K562 (cell line): ENCODE results near the gene SOX6. TPM values are rescaled to one million over a fixed set of nuclear protein-coding genes. Genes with fewer than 3 reads are reported as not detected.

ENCODE experiments used
- ATAC-seq: fragments of 200-7000 bp; cut with Tn5 transposase; 3 replicates; pipeline ENCODE4 v1.9.1; 2020; ENCODE audit warnings: moderate library complexity
- BruUV-seq: library from RNA; stranded (reverse); fragments of 400-500 nt; replicated peaks from 2 replicates; lab custom pipeline; 2021; lab: Mats Ljungman, UMichigan
- CTCF ChIA-PET: fragments of 300-600 bp; formaldehyde crosslinking; extraction: SDS; loops from one replicate; lab custom pipeline; 2021; ENCODE audit warnings: low intra/inter-chr PET ratio; lab: Yijun Ruan, JAX
- POLR2A ChIA-PET: fragments of 300-600, 350-650 bp; sonication (Branson Sonifier 250); formaldehyde crosslinking; extraction: SDS; loops from one replicate; lab custom pipeline; 2021; ENCODE audit warnings: antibody characterized with exemption, inconsistent platforms; lab: Yijun Ruan, JAX
- DNase-seq, 4 experiments: peaks; one replicate each; pipeline versions ENCODE4 v3.0.0 to v3.0.0-alpha.2; 2011 to 2018; ENCODE audit warnings: low spot score in 3 of 4, mixed read lengths in 3 of 4; ENCODE audit errors: extremely low read depth in 1 of 4
- FAIRE-seq: peaks from 2 replicates; lab custom pipeline; 2011; peaks lifted over from hg19 to GRCh38; lab: Jason Lieb, UNC
- H2AFZ ChIP-seq: 2 replicates; pipeline ENCODE4 v1.6.0; 2011; ENCODE audit warnings: low read depth, low read length, control low read depth, inconsistent platforms
- H3K27ac ChIP-seq: fragments of 200-600 bp; 3 replicates; pipeline ENCODE4 v1.8.0; 2011; ENCODE audit warnings: low read depth, mild to moderate bottlenecking, control low read depth, inconsistent platforms, low read length, moderate library complexity, mixed read lengths; ENCODE audit errors: extremely low read depth
- H3K27me3 ChIP-seq, 2 experiments: fragments of 300-600 bp in 1 of 2; 2 replicates in 1 of 2; 3 replicates in 1 of 2; pipeline versions ENCODE4 v1.6.0 to v1.8.0; 2011; ENCODE audit warnings: inconsistent platforms in 2 of 2, low read length in 2 of 2, mild to moderate bottlenecking in 1 of 2, mixed read lengths in 1 of 2, moderate library complexity in 1 of 2; ENCODE audit not compliant: control insufficient read depth in 2 of 2, insufficient read depth in 2 of 2
- H3K36me3 ChIP-seq: fragments of 300-600 bp; 3 replicates; pipeline ENCODE4 v1.8.0; 2011; ENCODE audit warnings: mild to moderate bottlenecking, low read length, inconsistent platforms; ENCODE audit not compliant: control insufficient read depth, insufficient read depth
- H3K4me1 ChIP-seq, 2 experiments: fragments of 200-600 bp in 1 of 2; replicated peaks in 1 of 2; 2 replicates in 1 of 2; 3 replicates in 1 of 2; pipeline versions ENCODE4 v1.5.1 to v1.8.0; 2011; ENCODE audit warnings: inconsistent platforms in 2 of 2, low read length in 2 of 2, mild to moderate bottlenecking in 1 of 2, mixed read lengths in 1 of 2, moderate library complexity in 1 of 2; ENCODE audit not compliant: control insufficient read depth in 2 of 2, insufficient read depth in 2 of 2
- H3K4me2 ChIP-seq: 2 replicates; pipeline ENCODE4 v1.6.1; 2011; ENCODE audit warnings: low read length, control low read depth, inconsistent platforms, mixed read lengths; ENCODE audit not compliant: insufficient read depth
- H3K4me3 ChIP-seq: fragments of 200-600 bp; sonication (generic), shearing (Covaris generic); 2 replicates; pipeline ENCODE4 v1.5.1; 2016; ENCODE audit warnings: control low read depth, inconsistent platforms
- H3K79me2 ChIP-seq: fragments of 200-600 bp; 3 replicates; pipeline ENCODE4 v1.8.0; 2011; ENCODE audit warnings: low read length, inconsistent platforms; ENCODE audit not compliant: control insufficient read depth, insufficient read depth
- H3K9ac ChIP-seq, 2 experiments: 2 replicates each; pipeline versions ENCODE4 v1.6.0 to v1.6.1; 2011; ENCODE audit warnings: low read depth in 2 of 2, low read length in 2 of 2, control low read depth in 1 of 2, inconsistent platforms in 1 of 2, mild to moderate bottlenecking in 1 of 2, mixed read lengths in 1 of 2; ENCODE audit not compliant: insufficient read depth in 1 of 2
- H3K9me1 ChIP-seq: one replicate; pipeline ENCODE4 v1.6.0; 2011; ENCODE audit warnings: inconsistent platforms, mild to moderate bottlenecking, low read length, moderate library complexity; ENCODE audit not compliant: control insufficient read depth, insufficient read depth
- H3K9me3 ChIP-seq: replicated peaks from 2 replicates; pipeline ENCODE4 v1.5.1; 2011; ENCODE audit warnings: low read depth, low read length, inconsistent platforms; ENCODE audit not compliant: control insufficient read depth, insufficient read depth
- H4K20me1 ChIP-seq: replicated peaks from 2 replicates; pipeline ENCODE4 v1.6.1; 2011; ENCODE audit warnings: low read length, inconsistent platforms, mixed read lengths; ENCODE audit not compliant: control insufficient read depth, insufficient read depth
- DNMT1 ChIP-seq: fragments of 450-650 bp; IDR thresholded peaks from 2 replicates; pipeline ENCODE4 v1.6.1; 2016; ENCODE audit warnings: antibody characterized with exemption, mild to moderate bottlenecking
- E2F6 ChIP-seq, 2 experiments: IDR thresholded peaks; 2 replicates each; pipeline ENCODE4 v1.6.1; 2011; ENCODE audit warnings: borderline replicate concordance in 1 of 2, control low read depth in 1 of 2, low read depth in 1 of 2, low read length in 1 of 2, mild to moderate bottlenecking in 1 of 2, mixed read lengths in 1 of 2, moderate library complexity in 1 of 2; ENCODE audit not compliant: insufficient read depth in 1 of 2, insufficient read length in 1 of 2, poor library complexity in 1 of 2, severe bottlenecking in 1 of 2; ENCODE audit errors: extremely low read depth in 1 of 2
- GABPB1 ChIP-seq: sonication (generic); formaldehyde crosslinking; IDR thresholded peaks from 2 replicates; pipeline ENCODE4 v1.8.0; 2022; ENCODE audit warnings: mild to moderate bottlenecking, missing genetic modification reagents
- KDM5B ChIP-seq: fragments of 200-600 bp; sonication (generic); IDR thresholded peaks from 2 replicates; pipeline ENCODE4 v1.6.1; 2012; ENCODE audit warnings: low read depth, mild to moderate bottlenecking, moderate library complexity, low read length, control low read depth, inconsistent platforms; ENCODE audit not compliant: insufficient replicate concordance
- NBN ChIP-seq: fragments of 450-650 bp; IDR thresholded peaks from 2 replicates; pipeline ENCODE4 v1.6.1; 2016; ENCODE audit warnings: low read depth, mild to moderate bottlenecking
- NFIC ChIP-seq: fragments of 450-650 bp; IDR thresholded peaks from 2 replicates; pipeline ENCODE4 v1.6.1; 2017; ENCODE audit warnings: mild to moderate bottlenecking, inconsistent platforms
- NFIX ChIP-seq: fragments of 250-450 bp; sonication (Bioruptor Pico); IDR thresholded peaks from 2 replicates; pipeline ENCODE4 v1.4.0; 2020; ENCODE audit warnings: low read depth, mild to moderate bottlenecking, moderate library complexity
- SNRNP70 ChIP-seq: fragments of 200-400 bp; formaldehyde crosslinking; optimal IDR thresholded peaks from 2 replicates; pipeline ENCODE3; 2017; ENCODE audit warnings: low read depth, low read length
- ZNF133 ChIP-seq: fragments of 250-450 bp; sonication (Bioruptor Pico); IDR thresholded peaks from 2 replicates; pipeline ENCODE4 v1.4.0; 2020; ENCODE audit warnings: mild to moderate bottlenecking
- WGBS: fragments of 100-300 bp; shearing (Covaris generic); methylation state at CpG from one replicate; pipeline ENCODE4 v1.1.6; 2016; ENCODE audit warnings: low coverage, mixed read lengths; ENCODE audit not compliant: insufficient coverage; ENCODE audit errors: missing lambda C conversion rate; 5-methylcytosine and 5-hydroxymethylcytosine counted together
- in situ Hi-C: fragments of 300-500 bp; cut with MboI; formaldehyde crosslinking; loops from 4 replicates; pipeline ENCODE4 v1.15.0; 2018; ENCODE audit warnings: inconsistent platforms, mixed read lengths
- intact Hi-C: fragments of 100-400 bp; cut with micrococcal nuclease; formaldehyde crosslinking; loops from 2 replicates; pipeline ENCODE4 v1.14.2; 2022
- polyA plus RNA-seq, 8 experiments: library from polyadenylated mRNA; depleted of rRNA in 4 of 8; stranded (reverse) in 5 of 8; unstranded in 3 of 8; fragments of >200 nt; fragmentation: Nextera tagmentation in 2 of 8; fragmentation: Illumina TruSeq in 1 of 8; extraction: Ambion mirVana in 2 of 8; extraction: Trizol in 1 of 8; gene quantifications; 2 replicates each; pipeline versions ENCODE4 v1.2.1 to v1.2.3, GENCODE V29; 2011 to 2014; ENCODE audit warnings: inconsistent platforms in 1 of 8, missing spikeins in 1 of 8
- total RNA-seq, 7 experiments: library from RNA; depleted of rRNA in 6 of 7; stranded (reverse); fragments of >200 nt in 6 of 7; fragmentation: Illumina TruSeq in 2 of 7; extraction: Trizol in 2 of 7; gene quantifications; 2 replicates each; pipeline versions ENCODE4 v1.2.1 to v1.2.3, GENCODE V29; 2011 to 2021; ENCODE audit warnings: low replicate concordance in 1 of 7
- TF ChIP-seq, protein P1 (sequence below): fragments of 450-650 bp; formaldehyde crosslinking; IDR thresholded peaks from 2 replicates; pipeline ENCODE4 v1.4.0; 2020; ENCODE audit warnings: mild to moderate bottlenecking, moderate library complexity
- TF ChIP-seq, protein P2 (sequence below): fragments of 250-450 bp; sonication (Bioruptor Pico); IDR thresholded peaks from 2 replicates; pipeline ENCODE4 v1.4.0; 2020; ENCODE audit warnings: mild to moderate bottlenecking, moderate library complexity

SOX6 gene
- total and polyA plus RNA-seq, 9 of the 15 experiments (the other 6 are each of a cell fraction or from before 2014, with no cell fraction given) = 0.89 to 8.7 (median 5.7) TPM

DNA sequence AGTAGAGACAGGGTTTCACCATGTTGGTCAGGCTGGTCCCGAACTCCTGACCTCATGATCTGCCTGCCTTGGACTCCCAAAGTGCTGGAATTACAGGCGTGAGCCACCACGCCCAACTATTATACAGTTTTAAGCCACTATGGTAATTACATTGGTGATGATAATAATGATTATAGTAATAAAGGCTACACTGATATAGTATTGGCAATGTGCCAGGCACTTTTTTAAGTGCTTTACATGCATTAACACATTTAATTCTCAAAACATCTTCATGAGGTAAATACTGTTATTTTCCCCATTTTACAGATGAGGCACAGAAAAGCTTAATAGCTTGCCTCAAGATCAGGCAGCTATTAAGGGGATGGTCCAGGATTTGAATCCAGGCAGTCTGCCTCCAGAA lies 222.5 kb downstream of the SOX6 start:
- H3K4me1 ChIP-seq = no peaks in the 10 kb centered on the region
- H3K27me3 ChIP-seq = no peaks in the 10 kb centered on the region
- no peaks in the 10 kb centered on the region for H3K36me3 ChIP-seq
- WGBS = 68% methylated on average over 3 of the region's 3 CpGs
- no peak overlapping the region for H3K4me2 ChIP-seq
- no peak overlapping the region for H3K4me3 ChIP-seq
- H3K9me3 ChIP-seq = no peaks in the 10 kb centered on the region
- no peaks in the 10 kb centered on the region for H4K20me1 ChIP-seq
- FAIRE-seq (no peak), DNase-seq (no peak), ATAC-seq (no peak)
- in situ Hi-C loops (no loop called here), intact Hi-C loops (no loop called here)
- no peak overlapping the region for H3K27ac ChIP-seq
- H3K79me2 ChIP-seq = no peaks in the 10 kb centered on the region
- no peak overlapping the region for H2AFZ ChIP-seq
- BruUV-seq = no TSS peak
- H3K9ac ChIP-seq = no peak overlapping the region
- no peaks in the 10 kb centered on the region for H3K9me1 ChIP-seq
- CTCF ChIA-PET = no interaction called here
- POLR2A ChIA-PET = no interaction called here
- no peak for TF ChIP-seq NBN
- peak; percentile 92 for TF ChIP-seq NFIC
- TF ChIP-seq NFIX = peak; percentile 80
- TF ChIP-seq GABPB1 (CRISPR knock-in tag) = no peak
- TF ChIP-seq, protein P1, sequence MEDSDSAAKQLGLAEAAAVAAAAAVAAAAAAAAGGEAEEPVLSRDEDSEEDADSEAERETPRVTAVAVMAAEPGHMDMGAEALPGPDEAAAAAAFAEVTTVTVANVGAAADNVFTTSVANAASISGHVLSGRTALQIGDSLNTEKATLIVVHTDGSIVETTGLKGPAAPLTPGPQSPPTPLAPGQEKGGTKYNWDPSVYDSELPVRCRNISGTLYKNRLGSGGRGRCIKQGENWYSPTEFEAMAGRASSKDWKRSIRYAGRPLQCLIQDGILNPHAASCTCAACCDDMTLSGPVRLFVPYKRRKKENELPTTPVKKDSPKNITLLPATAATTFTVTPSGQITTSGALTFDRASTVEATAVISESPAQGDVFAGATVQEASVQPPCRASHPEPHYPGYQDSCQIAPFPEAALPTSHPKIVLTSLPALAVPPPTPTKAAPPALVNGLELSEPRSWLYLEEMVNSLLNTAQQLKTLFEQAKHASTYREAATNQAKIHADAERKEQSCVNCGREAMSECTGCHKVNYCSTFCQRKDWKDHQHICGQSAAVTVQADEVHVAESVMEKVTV (CRISPR knock-in tag) = no peak
- no peak for TF ChIP-seq E2F6 (IDR thresholded peaks at IDR 0.05; ENCODE audit: borderline replicate concordance in 1 of 2, extremely low read depth in 1 of 2, insufficient read depth in 1 of 2, insufficient read length in 1 of 2, low read depth in 1 of 2, low read length in 1 of 2, poor library complexity in 1 of 2, severe bottlenecking in 1 of 2)
- TF ChIP-seq, protein P2, sequence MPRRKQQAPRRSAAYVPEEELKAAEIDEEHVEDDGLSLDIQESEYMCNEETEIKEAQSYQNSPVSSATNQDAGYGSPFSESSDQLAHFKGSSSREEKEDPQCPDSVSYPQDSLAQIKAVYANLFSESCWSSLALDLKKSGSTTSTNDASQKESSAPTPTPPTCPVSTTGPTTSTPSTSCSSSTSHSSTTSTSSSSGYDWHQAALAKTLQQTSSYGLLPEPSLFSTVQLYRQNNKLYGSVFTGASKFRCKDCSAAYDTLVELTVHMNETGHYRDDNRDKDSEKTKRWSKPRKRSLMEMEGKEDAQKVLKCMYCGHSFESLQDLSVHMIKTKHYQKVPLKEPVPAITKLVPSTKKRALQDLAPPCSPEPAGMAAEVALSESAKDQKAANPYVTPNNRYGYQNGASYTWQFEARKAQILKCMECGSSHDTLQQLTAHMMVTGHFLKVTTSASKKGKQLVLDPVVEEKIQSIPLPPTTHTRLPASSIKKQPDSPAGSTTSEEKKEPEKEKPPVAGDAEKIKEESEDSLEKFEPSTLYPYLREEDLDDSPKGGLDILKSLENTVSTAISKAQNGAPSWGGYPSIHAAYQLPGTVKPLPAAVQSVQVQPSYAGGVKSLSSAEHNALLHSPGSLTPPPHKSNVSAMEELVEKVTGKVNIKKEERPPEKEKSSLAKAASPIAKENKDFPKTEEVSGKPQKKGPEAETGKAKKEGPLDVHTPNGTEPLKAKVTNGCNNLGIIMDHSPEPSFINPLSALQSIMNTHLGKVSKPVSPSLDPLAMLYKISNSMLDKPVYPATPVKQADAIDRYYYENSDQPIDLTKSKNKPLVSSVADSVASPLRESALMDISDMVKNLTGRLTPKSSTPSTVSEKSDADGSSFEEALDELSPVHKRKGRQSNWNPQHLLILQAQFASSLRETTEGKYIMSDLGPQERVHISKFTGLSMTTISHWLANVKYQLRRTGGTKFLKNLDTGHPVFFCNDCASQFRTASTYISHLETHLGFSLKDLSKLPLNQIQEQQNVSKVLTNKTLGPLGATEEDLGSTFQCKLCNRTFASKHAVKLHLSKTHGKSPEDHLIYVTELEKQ = no peak
- no peak for TF ChIP-seq KDM5B
- no peak for TF ChIP-seq DNMT1
- TF ChIP-seq ZNF133 (CRISPR knock-in tag) = no peak
- TF ChIP-seq SNRNP70 = no peak
